H9 (cell line): ENCODE data around the gene COQ8A. TPM values are rescaled to one million over a fixed set of nuclear protein-coding genes. Genes with fewer than 3 reads are reported as not detected.
"Not testable (repeated sequence)": the region's sequence is repeated elsewhere in the genome, so short reads cannot be mapped to it uniquely, and the experiment has no call there.

Source experiments
- DNase-seq: peaks from one replicate; pipeline ENCODE4 v3.0.0-alpha.2; 2017
- H2AFZ ChIP-seq: one replicate; pipeline ENCODE4 v1.6.1; 2013; ENCODE audit warnings: mild to moderate bottlenecking, low read length, control low read depth, moderate library complexity
- H2AK5ac ChIP-seq: 2 replicates; pipeline ENCODE4 v1.6.1; 2013; ENCODE audit warnings: low read length, control low read depth, mixed read lengths; ENCODE audit not compliant: insufficient read length
- H2BK120ac ChIP-seq: one replicate; pipeline ENCODE4 v1.6.1; 2013; ENCODE audit warnings: low read depth, mild to moderate bottlenecking, low read length, control low read depth, inconsistent platforms; ENCODE audit not compliant: poor library complexity, severe bottlenecking
- H2BK12ac ChIP-seq: 2 replicates; pipeline ENCODE4 v1.6.1; 2013; ENCODE audit warnings: low read length, control low read depth, mixed read lengths, low read depth; ENCODE audit not compliant: insufficient read length
- H2BK15ac ChIP-seq: 2 replicates; pipeline ENCODE4 v1.6.1; 2013; ENCODE audit warnings: low read depth, low read length, control low read depth
- H2BK20ac ChIP-seq: one replicate; pipeline ENCODE4 v1.6.1; 2013; ENCODE audit warnings: low read depth, mild to moderate bottlenecking, low read length, control low read depth, inconsistent platforms; ENCODE audit not compliant: poor library complexity, severe bottlenecking
- H2BK5ac ChIP-seq: 2 replicates; pipeline ENCODE4 v1.6.1; 2013; ENCODE audit warnings: low read length, control low read depth, mixed read lengths; ENCODE audit not compliant: insufficient read length
- H3K14ac ChIP-seq: 2 replicates; pipeline ENCODE4 v1.6.1; 2013; ENCODE audit warnings: low read length, control low read depth; ENCODE audit not compliant: insufficient read depth
- H3K18ac ChIP-seq: 2 replicates; pipeline ENCODE4 v1.6.1; 2013; ENCODE audit warnings: low read depth, mild to moderate bottlenecking, mixed read lengths, low read length, control low read depth; ENCODE audit not compliant: insufficient read length
- H3K23ac ChIP-seq: 2 replicates; pipeline ENCODE4 v1.6.1; 2013; ENCODE audit warnings: low read length, control low read depth, mixed read lengths, low read depth; ENCODE audit not compliant: insufficient read length
- H3K23me2 ChIP-seq: 2 replicates; pipeline ENCODE4 v1.6.1; 2013; ENCODE audit warnings: low read depth, mild to moderate bottlenecking, mixed read lengths, low read length, control low read depth; ENCODE audit not compliant: insufficient read length, poor library complexity, severe bottlenecking
- H3K27ac ChIP-seq: 2 replicates; pipeline ENCODE4 v1.5.1; 2013; ENCODE audit warnings: low read length, control low read depth, mixed read lengths, low read depth; ENCODE audit not compliant: insufficient read length
- H3K27me3 ChIP-seq: 2 replicates; pipeline ENCODE4 v1.6.1; 2013; ENCODE audit warnings: low read length, control low read depth, inconsistent platforms; ENCODE audit not compliant: insufficient read depth
- H3K4ac ChIP-seq: 2 replicates; pipeline ENCODE4 v1.6.1; 2013; ENCODE audit warnings: low read depth, mild to moderate bottlenecking, control low read depth, inconsistent platforms, low read length, moderate library complexity
- H3K4me1 ChIP-seq: 2 replicates; pipeline ENCODE4 v1.6.1; 2013; ENCODE audit warnings: low read length, control low read depth, inconsistent platforms; ENCODE audit not compliant: insufficient read depth
- H3K4me2 ChIP-seq: 2 replicates; pipeline ENCODE4 v1.6.1; 2013; ENCODE audit warnings: low read length, control low read depth, mixed read lengths; ENCODE audit not compliant: insufficient read length, insufficient read depth
- H3K56ac ChIP-seq: 2 replicates; pipeline ENCODE4 v1.6.1; 2013; ENCODE audit warnings: low read depth, mild to moderate bottlenecking, mixed read lengths, low read length, control low read depth; ENCODE audit not compliant: insufficient read length
- H3K79me1 ChIP-seq: 2 replicates; pipeline ENCODE4 v1.6.1; 2013; ENCODE audit warnings: low read depth, mild to moderate bottlenecking, moderate library complexity, low read length, control low read depth, inconsistent platforms; ENCODE audit not compliant: insufficient read depth, poor library complexity, severe bottlenecking
- H3K79me2 ChIP-seq: 2 replicates; pipeline ENCODE4 v1.6.1; 2013; ENCODE audit warnings: low read length, control low read depth, inconsistent platforms; ENCODE audit not compliant: insufficient read depth
- H3K9ac ChIP-seq: 2 replicates; pipeline ENCODE4 v1.6.1; 2013; ENCODE audit warnings: low read length, control low read depth, mixed read lengths; ENCODE audit not compliant: insufficient read length; ENCODE audit errors: extremely low read depth
- H3K9me3 ChIP-seq: one replicate; pipeline ENCODE4 v1.6.1; 2013; ENCODE audit warnings: low read depth, low read length, inconsistent platforms; ENCODE audit not compliant: control insufficient read depth
- H3T11ph ChIP-seq: one replicate; pipeline ENCODE4 v1.6.1; 2013; ENCODE audit warnings: mild to moderate bottlenecking, low read length, control low read depth, inconsistent platforms
- H4K20me1 ChIP-seq: one replicate; pipeline ENCODE4 v1.6.1; 2013; ENCODE audit not compliant: control insufficient read depth, insufficient read length, insufficient read depth
- H4K5ac ChIP-seq: 2 replicates; pipeline ENCODE4 v1.6.1; 2013; ENCODE audit warnings: low read depth, mild to moderate bottlenecking, mixed read lengths, low read length, control low read depth; ENCODE audit not compliant: insufficient read length
- H4K8ac ChIP-seq: replicated peaks from 2 replicates; pipeline ENCODE4 v1.6.1; 2013; ENCODE audit warnings: low read length, control low read depth, mixed read lengths, low read depth; ENCODE audit not compliant: insufficient read length
- H4K91ac ChIP-seq: 2 replicates; pipeline ENCODE4 v1.6.1; 2013; ENCODE audit warnings: low read depth, mild to moderate bottlenecking, moderate library complexity, mixed read lengths, low read length, control low read depth; ENCODE audit not compliant: insufficient read length
- H3K27ac Mint-ChIP-seq, 3 experiments: 2 replicates in 2 of 3; 3 replicates in 1 of 3; pipeline ENCODE4 v1.8.0; 2020 to 2021; ENCODE audit warnings: mixed read lengths in 3 of 3, mild to moderate bottlenecking in 1 of 3, moderate library complexity in 1 of 3
- H3K27me3 Mint-ChIP-seq: 2 replicates; pipeline ENCODE4 v1.8.0; 2021; ENCODE audit warnings: low read depth, mild to moderate bottlenecking, moderate library complexity, mixed read lengths
- H3K36me3 Mint-ChIP-seq, 3 experiments: 2 replicates in 2 of 3; 3 replicates in 1 of 3; pipeline ENCODE4 v1.8.0; 2020 to 2021; ENCODE audit warnings: low read depth in 3 of 3, mixed read lengths in 3 of 3; ENCODE audit not compliant: insufficient read depth in 1 of 3
- H3K4me1 Mint-ChIP-seq, 2 experiments: 2 replicates each; pipeline ENCODE4 v1.8.0; 2020; ENCODE audit warnings: mixed read lengths in 2 of 2
- H3K4me3 Mint-ChIP-seq, 2 experiments: 2 replicates in 1 of 2; 3 replicates in 1 of 2; pipeline ENCODE4 v1.8.0; 2020 to 2021; ENCODE audit warnings: mild to moderate bottlenecking in 2 of 2, mixed read lengths in 2 of 2, moderate library complexity in 1 of 2
- H3K9me3 Mint-ChIP-seq, 2 experiments: 2 replicates in 1 of 2; 3 replicates in 1 of 2; pipeline ENCODE4 v1.8.0; 2020; ENCODE audit warnings: mild to moderate bottlenecking in 2 of 2, mixed read lengths in 2 of 2, moderate library complexity in 1 of 2
- CTCF ChIP-seq: fragments of 200-600 bp; sonication (generic); conservative IDR thresholded peaks from 3 replicates; pipeline ENCODE4 v1.8.0; 2021; ENCODE audit warnings: antibody characterized with exemption, mild to moderate bottlenecking
- WGBS: extraction: QIAGEN DNeasy Blood & Tissue Kit; methylation state at CpG from one replicate; pipeline ENCODE4 v1.1.7; 2013; ENCODE audit warnings: missing lambda C conversion rate, low lambda C conversion rate, mixed read lengths; ENCODE audit not compliant: insufficient read length; ENCODE audit errors: extremely low coverage; 5-methylcytosine and 5-hydroxymethylcytosine counted together
- total RNA-seq: library from RNA; stranded (reverse); gene quantifications from 2 replicates; pipeline ENCODE4 v1.2.1, GENCODE V29; 2021

COQ8A gene
- total RNA-seq, 1 experiment from 2014 or later = 26.0 TPM

- no peaks in the 10 kb centered on the region; the same call in 1 of the 2 replicates for H3K4me1 ChIP-seq
- no peak overlapping the region for H2BK20ac ChIP-seq
- no peak overlapping the region for H3K23ac ChIP-seq
- H2BK12ac ChIP-seq = no peak overlapping the region
- peaks cover 20 to 26% of the 10 kb centered on the region in 2 experiments for H3K9me3 Mint-ChIP-seq
- no peak overlapping the region for H3K4ac ChIP-seq
- peaks cover 2% of the 10 kb centered on the region; the same call in 1 of the 2 replicates for H3K27me3 Mint-ChIP-seq
- no CpG with 5 or more reads among the region's 4 CpGs for WGBS
- no peak overlapping the region for H3K18ac ChIP-seq
- DNase-seq = no peak
- no peak overlapping the region for H2BK5ac ChIP-seq
- H2BK120ac ChIP-seq = no peak overlapping the region
- H3K4me1 Mint-ChIP-seq = peaks cover 11 to 18% of the 10 kb centered on the region in 2 experiments
- no peak overlapping the region for H3K27ac ChIP-seq
- peaks cover 13 to 31% (median 16%) of the 10 kb centered on the region in 3 experiments for H3K36me3 Mint-ChIP-seq
- H3K79me2 ChIP-seq = no peaks in the 10 kb centered on the region
- H4K5ac ChIP-seq = no peak overlapping the region
- no peaks in the 10 kb centered on the region for H3K23me2 ChIP-seq
- H3K4me2 ChIP-seq = no peak overlapping the region
- no peak overlapping the region for H3K14ac ChIP-seq
- H2AFZ ChIP-seq = no peak overlapping the region
- H3K79me1 ChIP-seq = no peaks in the 10 kb centered on the region
- no peak overlapping the region for H2AK5ac ChIP-seq
- H3K9ac ChIP-seq = no peak overlapping the region
- H3T11ph ChIP-seq = no peak overlapping the region
- H4K91ac ChIP-seq = no peak overlapping the region
- H3K9me3 ChIP-seq = no peaks in the 10 kb centered on the region
- H4K8ac ChIP-seq = no peak overlapping the region
- H3K27me3 ChIP-seq = no peaks in the 10 kb centered on the region
- H4K20me1 ChIP-seq = no peaks in the 10 kb centered on the region
- H2BK15ac ChIP-seq = no peak overlapping the region
- H3K4me3 Mint-ChIP-seq = no peak overlapping the region
- no peak for TF ChIP-seq CTCF
- no peak overlapping the region for H3K56ac ChIP-seq
- no peak overlapping the region; a peak in 1 of 7 replicates for H3K27ac Mint-ChIP-seq
Observed at GRCh38 chr1:226954777-226955176, 14.7 kb downstream of the COQ8A start.

DNA sequence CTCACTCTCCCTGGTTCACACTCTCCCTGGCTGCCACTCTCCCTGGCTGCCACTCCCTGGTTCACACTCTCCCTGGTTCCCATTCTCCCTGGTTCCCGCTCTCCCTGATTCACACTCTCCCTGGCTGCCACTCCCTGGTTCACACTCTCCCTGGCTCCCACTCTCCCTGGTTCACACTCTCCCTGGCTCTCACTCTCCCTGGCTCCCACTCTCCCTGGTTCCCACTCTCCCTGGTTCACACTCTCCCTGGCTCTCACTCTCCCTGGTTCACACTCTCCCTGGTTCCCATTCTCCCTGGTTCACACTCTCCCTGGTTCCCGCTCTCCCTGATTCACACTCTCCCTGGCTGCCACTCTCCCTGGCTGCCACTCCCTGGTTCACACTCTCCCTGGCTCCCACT, 15.8 kb downstream of the COQ8A start:
- not testable (repeated sequence) for H2BK5ac ChIP-seq, H3K27me3 ChIP-seq, H2BK20ac ChIP-seq, H3K23ac ChIP-seq, H3K4me2 ChIP-seq, H3K4me3 Mint-ChIP-seq, H2BK12ac ChIP-seq, H2AFZ ChIP-seq, H3K27ac Mint-ChIP-seq, H4K5ac ChIP-seq, H3K4ac ChIP-seq, DNase-seq, H3K79me2 ChIP-seq, H3K23me2 ChIP-seq, H3K18ac ChIP-seq, H3K14ac ChIP-seq, H4K91ac ChIP-seq, H2BK15ac ChIP-seq, H3K56ac ChIP-seq, H3K27ac ChIP-seq, H4K20me1 ChIP-seq, H3T11ph ChIP-seq, H3K9ac ChIP-seq, H2BK120ac ChIP-seq, H4K8ac ChIP-seq, H3K79me1 ChIP-seq, H3K9me3 ChIP-seq, H3K27me3 Mint-ChIP-seq, H2AK5ac ChIP-seq, H3K4me1 ChIP-seq
- WGBS = no CpG with 5 or more reads among the region's 2 CpGs
- Mint-ChIP-seq H3K4me1 (peaks cover 11 to 17% of the 10 kb centered on the region in 2 experiments), H3K9me3 (peaks cover 22 to 33% of the 10 kb centered on the region in 2 experiments), H3K36me3 (peaks cover 13 to 40% (median 16%) of the 10 kb centered on the region in 3 experiments)
